HG03457 (cell line): Measurements from ENCODE around the gene PRR23A.

Source experiments
- ATAC-seq: cut with Tn5 transposase; IDR thresholded peaks from one replicate; pipeline ENCODE4 v1.9.1; 2021; ENCODE audit warnings: moderate number of reproducible peaks; ENCODE audit not compliant: unreplicated experiment

The PRR23A gene

GRCh38 chr3:138974462-138974861 is 31.6 kb downstream of the PRR23A start:
- no peak for ATAC-seq

- ATAC-seq, result no peak
Observed at GRCh38 chr3:138972941-138973340, 33.1 kb downstream of the PRR23A start.

GRCh38 chr3:138971766-138972320 is 34.2 kb downstream of the PRR23A start:
- no peak for ATAC-seq

GRCh38 chr3:138964923-138965322 is 41.1 kb downstream of the PRR23A start:
- ATAC-seq, result no peak

GRCh38 chr3:138964264-138964663 is 41.8 kb downstream of the PRR23A start:
- ATAC-seq, result no peak

- ATAC-seq, result no peak
Observed at GRCh38 chr3:138962854-138963560, 43.1 kb downstream of the PRR23A start.

- no peak for ATAC-seq
Observed at GRCh38 chr3:138960417-138960852, 45.6 kb downstream of the PRR23A start.
